ENCODE measurements around the gene PANX2. TPM values are rescaled to one million over a fixed set of nuclear protein-coding genes. Genes with fewer than 3 reads are reported as not detected.

The PANX2 gene
- total and polyA plus RNA-seq, 2 of the 13 experiments (the other 11 are each of a cell fraction or from before 2014, with no cell fraction given), result 0.15 to 1.1 TPM

DNA sequence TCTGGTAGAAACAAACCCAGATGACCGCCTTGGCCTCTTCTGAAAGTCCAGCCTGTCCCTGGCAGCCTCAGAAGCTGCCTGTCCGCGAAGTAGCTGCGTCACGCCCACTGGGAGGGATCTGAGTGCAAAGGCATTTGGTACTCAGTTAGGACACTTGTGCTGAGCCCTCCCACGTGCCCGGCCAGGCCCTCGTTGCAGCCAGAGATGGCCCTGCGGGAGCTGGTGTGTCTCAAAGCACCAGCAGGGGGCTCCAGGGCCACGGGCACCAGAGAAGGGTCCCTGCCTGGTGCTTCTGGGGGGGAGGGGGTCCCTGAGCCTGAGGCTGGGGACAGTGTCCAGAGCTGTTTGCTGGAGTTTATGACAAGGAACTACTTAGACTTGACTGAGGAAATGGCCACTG is 36.1 kb downstream of the PANX2 start (continued):
- TF ChIP-seq ZBTB33 (CRISPR knock-in tag; IDR thresholded peaks at IDR 0.05) (peak; percentile 28; the same call in 1 of the 2 replicates), ZBTB20 (CRISPR knock-in tag; IDR thresholded peaks at IDR 0.05; ENCODE audit: borderline replicate concordance, low read depth) (no peak), ZNF281 (CRISPR knock-in tag; IDR thresholded peaks at IDR 0.05; ENCODE audit: borderline replicate concordance) (peak; percentile 20; the same call in 1 of the 2 replicates)

DNA sequence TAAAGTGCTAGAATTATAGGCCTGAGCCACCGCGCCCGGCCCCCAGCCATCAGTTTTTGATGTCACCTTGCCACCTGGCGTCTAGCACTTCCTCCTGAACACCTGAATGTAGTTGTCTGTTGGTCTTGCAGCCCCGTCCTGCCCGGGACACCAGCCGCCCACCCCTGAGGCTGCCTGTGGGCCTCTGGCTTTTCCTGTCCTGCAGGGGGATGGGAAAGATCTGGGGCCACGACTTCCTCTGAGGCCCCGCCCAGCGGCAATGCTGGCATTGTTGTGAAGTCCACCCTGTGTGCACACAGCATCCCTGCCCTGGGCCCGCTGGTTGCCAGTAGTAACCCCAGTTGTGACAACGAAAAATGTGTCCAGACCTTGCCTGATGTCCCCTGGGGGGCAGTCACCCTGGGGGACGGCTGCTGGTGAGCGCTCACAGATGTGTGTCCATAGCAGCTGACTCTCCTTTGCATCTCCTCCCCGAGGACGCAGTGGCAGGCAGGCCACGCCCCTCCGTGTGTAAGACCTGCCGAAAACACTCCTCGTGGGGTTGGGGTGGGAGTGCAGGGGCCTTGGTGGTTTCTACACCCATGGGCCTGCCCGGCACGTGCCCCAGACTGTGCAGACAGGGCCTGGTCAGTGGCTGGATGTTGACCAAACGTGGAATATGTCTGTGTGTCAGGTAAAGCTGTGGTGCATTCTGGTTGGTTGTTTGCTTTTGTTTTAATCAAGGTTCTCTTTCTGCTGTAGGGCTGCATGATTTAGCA is 37.0 kb downstream of the PANX2 start:
- H4K20me1 ChIP-seq (ENCODE audit: insufficient read depth, low read length), result peaks cover 2% of the 10 kb centered on the region; the same call in 1 of the 2 replicates
- in situ Hi-C loops (cut with HindIII; ENCODE audit: extremely low pct_ligation_motif_present, low pct_unique_long_range_greater_than_20kb), result loop anchor here (5.0 kb wide), 1 partner anchor 60 kb away; no protein-coding TSS in a partner anchor
- peaks cover 28% of the 10 kb centered on the region for H3K4me1 ChIP-seq (ENCODE audit: insufficient read depth, low read length)
- H3K4me3 ChIP-seq (replicated peaks in 1 of 3; ENCODE audit: insufficient read depth in 1 of 3, low read depth in 2 of 3, low read length in 3 of 3), result no peak overlapping the region
- ChIA-PET POLR2A (interaction anchor here (1.2 kb wide), 1 partner anchor 62 kb away, joined by 3 read pairs; no protein-coding TSS in a partner anchor), CTCF (ENCODE audit: low intra/inter-chr PET ratio, low total read pairs) (interaction anchor here (0.9 kb wide), 2 partner anchors 58 kb away, joined by 3 to 5 read pairs; no protein-coding TSS in a partner anchor)
- no peak overlapping the region for H3K4me2 ChIP-seq (ENCODE audit: low read depth, low read length)
- H3K27ac ChIP-seq (ENCODE audit: extremely low read length, insufficient read depth, low read length), result no peak overlapping the region
- H3K27me3 ChIP-seq (ENCODE audit: control insufficient read depth in 1 of 2, insufficient read depth in 2 of 2, low read length in 2 of 2), result no peaks in the 10 kb centered on the region
- no peak for DNase-seq (ENCODE audit: low spot score)
- intact Hi-C loops (cut with micrococcal nuclease; ENCODE audit: unreplicated experiment), result no loop called here
- no peak overlapping the region for H3K9ac ChIP-seq (ENCODE audit: insufficient read depth, low read depth, low read length)
- ATAC-seq, result no peak
- no peak overlapping the region for H2AFZ ChIP-seq (ENCODE audit: low read length)
- BruUV-seq (replicated peaks), result no TSS peak
- peaks cover 6 to 38% of the 10 kb centered on the region in 2 experiments; a peak in 4 of 5 replicates for H3K36me3 ChIP-seq (replicated peaks in 1 of 2; ENCODE audit: control insufficient read depth in 1 of 2, insufficient read depth in 2 of 2, low read length in 2 of 2)
- 99% methylated on average over 10 of the region's 23 CpGs for WGBS (ENCODE audit: low lambda C conversion rate)
- H3K9me3 ChIP-seq (ENCODE audit: low read length), result no peaks in the 10 kb centered on the region
- no peak for TF ChIP-seq ZNF639 (CRISPR knock-in tag; conservative IDR thresholded peaks at IDR 0.05)
- peak; percentile 46 for TF ChIP-seq AGO2 (optimal IDR thresholded peaks at IDR 0.05; ENCODE audit: low read depth, low read length)
- no peak for TF ChIP-seq RBM39 (IDR thresholded peaks at IDR 0.05; ENCODE audit: low read depth, low read length, poor library complexity, severe bottlenecking)
- no peak for FAIRE-seq
- H3K79me2 ChIP-seq (ENCODE audit: insufficient read depth, low read length), result peaks cover 15% of the 10 kb centered on the region

Measured in HepG2 (cell line).